GM18870 (cell line): ENCODE measurements around the gene NETO2.
"Not testable (repeated sequence)": the region's sequence is repeated elsewhere in the genome, so short reads cannot be mapped to it uniquely, and the experiment has no call there.

Experiments used
- ATAC-seq: cut with Tn5 transposase; IDR thresholded peaks from one replicate; pipeline ENCODE4 v1.9.1; 2021; ENCODE audit warnings: moderate library complexity; ENCODE audit not compliant: unreplicated experiment

NETO2 gene

DNA sequence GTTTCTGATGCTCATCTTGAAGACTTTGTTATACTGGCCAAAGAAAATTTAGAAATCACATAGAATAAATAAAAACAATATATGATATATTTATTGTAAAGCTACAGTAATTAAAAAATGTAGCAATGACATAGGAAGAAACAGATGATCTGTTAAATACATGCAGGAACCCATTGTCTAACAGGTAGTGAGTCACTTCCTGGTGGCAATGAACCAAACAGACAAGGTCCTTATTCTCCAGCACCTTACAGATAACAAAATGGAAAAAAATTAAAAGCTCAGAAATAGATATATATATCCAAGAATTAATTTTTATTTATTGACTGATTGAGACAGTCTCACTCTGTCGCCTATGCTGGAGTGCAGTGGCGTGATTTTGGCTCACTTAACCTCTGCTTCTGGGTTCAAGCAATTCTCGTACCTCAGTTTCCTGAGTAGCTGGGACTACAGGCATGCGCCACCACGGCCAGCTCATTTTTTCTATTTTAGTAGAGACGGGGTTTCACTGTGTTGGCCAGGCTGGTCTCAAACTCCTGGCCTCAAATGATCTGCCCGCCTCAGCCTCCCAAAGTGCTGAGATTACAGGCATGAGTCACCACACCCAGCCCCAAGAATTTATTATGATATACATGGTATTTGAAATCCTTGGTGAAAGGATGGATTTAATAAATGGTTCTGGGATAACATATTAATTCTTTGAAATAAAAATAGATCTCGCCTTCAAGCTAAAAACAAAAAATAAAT, 7.5 kb downstream of the NETO2 start:
- no peak for ATAC-seq

DNA sequence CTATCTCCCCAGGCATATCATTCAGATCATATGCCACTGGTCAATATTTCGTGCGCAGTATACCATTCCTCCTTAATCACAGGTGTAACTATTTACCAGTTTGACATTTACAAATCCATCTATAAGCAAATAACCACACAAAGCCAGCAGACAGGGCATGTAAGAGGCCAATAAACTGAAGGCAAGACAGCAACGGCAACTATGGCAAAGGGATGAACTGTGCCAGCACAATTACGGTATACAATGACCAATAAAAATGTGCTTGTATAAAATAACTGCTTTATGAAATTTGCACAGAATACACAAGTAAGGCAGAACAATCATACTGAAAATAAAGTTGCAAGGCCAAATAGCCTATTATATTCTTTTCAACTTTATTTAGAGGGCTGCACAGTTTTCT, 9.2 kb downstream of the NETO2 start:
- no peak for ATAC-seq

DNA sequence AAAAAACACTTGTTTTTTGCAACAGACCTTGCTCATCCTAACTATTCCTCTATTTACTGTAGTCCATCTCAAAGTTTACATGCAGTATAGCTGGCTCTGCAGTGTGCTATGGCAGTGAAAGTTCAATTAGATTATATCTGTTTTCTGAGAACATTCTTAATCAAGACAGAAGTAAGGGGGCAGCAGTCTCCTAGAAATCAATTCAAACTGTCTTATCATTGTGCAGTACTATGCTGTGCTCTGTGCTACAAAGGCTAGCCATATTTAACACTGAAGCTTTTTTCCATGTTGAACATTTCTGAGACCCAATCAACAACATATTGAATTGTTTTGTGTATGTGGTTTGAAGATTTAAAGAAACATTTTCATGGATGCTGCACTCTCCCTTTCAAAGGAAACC, 11.4 kb downstream of the NETO2 start:
- no peak for ATAC-seq

DNA sequence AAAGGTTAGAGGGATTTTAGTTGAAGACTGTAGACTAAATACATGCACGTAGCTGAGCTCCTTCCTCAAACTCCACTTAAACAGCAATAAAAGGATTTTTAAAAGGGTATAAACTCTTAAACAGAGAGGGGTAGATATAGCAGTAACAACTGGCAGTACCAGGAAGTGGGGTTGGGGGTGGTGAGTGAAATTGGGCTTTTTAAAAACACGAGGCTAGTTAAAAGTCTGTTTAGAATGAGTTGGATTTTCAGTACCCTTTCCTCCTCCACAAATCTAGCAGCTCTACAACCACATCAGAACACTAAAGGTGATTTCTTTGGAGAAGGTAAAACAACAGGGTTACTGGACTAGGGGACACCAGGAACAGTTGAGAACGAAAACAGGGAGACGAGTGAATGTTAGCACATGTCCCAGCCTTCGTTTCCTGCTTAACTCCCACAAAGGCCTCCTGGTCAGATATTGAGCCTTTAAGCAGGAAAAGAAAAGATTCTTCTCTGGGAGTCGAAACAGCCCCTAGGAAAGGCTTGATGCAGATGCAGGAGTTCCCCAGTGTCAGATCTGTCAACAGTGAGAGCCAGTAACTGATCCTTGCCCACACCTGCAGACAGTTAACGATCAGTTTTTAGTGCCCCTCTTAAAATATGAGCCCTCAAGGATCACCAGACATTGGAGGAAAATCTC, 13.8 kb downstream of the NETO2 start:
- no peak for ATAC-seq

DNA sequence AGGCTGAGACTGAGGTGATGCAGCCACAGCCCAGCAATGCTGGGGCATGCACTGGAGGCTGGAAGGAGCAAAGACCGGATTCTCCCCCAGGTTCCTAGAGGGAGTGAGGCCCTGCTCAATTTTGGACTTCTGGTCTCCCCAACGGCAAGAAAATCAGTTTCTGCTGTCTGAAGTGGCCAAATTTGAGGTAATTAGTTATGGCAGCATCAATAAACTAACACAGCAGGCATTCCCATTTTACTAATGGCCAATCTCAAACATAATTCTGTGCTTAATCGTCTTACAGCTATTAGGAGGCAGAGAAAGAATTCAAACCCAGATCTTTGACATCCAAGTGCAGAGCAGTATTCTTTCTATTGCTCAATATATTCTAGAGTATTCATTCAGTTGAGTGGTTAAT, 16.2 kb downstream of the NETO2 start:
- no peak for ATAC-seq

DNA sequence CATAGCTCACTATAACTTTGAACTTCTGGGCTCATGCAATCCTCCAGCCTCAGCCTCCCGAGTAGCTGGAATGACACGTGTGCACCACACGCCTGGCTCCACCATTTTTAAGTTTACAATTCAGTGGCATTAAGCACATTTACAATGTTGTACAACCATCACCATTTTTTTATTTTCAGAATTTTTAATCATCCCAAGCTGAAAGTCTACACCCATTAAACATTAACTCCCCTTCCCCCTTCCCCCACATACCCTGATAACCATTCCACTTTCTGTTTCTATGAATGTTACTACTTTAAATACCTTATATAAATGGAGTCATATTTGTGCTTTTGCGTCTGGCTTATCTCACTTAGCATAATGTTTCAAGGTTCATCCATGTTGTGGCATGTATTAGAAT, 18.0 kb downstream of the NETO2 start:
- no peak for ATAC-seq

DNA sequence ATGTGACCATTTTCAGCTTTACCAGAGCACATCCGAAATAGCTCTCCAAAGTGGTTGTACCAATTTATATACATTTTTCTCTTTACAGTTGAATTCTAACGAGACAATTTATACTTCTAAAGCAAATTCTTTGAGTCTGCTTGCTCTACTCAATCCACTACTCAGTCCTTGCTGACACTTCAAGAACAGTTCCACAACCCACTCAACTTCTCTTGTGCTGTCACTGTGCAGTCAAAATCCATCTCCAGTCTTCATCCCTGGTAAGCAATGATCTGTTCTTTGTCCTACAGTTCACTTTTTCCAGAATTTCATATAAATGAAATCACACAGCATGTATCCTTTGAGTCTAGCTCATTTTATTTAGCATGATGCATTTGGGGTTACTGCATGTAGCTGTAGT, 30.6 kb downstream of the NETO2 start:
- ATAC-seq, result no peak

DNA sequence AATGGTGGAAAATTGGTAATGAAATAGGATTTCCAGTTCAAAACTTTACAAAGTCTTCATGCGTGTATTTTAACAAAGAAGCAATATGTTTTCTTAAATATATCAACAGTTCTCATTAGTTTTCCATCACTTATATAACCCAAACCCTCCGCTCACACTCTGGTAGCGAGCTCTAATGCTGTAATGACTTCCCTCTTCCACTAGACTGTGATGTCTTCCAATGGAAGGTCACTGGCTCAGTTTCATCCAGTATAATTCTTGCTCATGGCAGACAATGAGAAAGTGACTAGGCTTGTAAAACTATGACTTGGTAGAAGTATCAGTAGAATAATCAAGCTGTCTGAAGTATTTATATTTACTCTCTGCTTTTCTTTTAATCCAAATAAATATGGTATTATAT, 32.8 kb downstream of the NETO2 start:
- ATAC-seq, result no peak

DNA sequence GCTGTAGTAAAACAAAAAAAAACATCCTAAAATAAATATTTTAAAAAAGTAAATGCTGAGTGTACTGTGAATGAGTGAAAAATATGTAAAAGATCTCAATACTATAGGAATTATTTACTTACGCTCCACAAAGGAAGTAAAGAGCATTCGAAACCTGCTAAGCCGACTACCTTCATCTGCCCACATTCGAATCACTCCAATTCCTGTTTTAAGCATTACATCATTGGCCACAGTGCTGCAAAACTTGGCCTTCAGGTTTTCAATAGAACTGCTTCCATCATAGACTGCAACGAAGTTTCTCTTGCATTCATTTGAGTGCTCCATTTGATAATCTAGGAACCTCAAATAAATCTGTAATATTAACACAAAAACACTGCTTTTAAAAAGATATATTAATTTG, 34.4 kb downstream of the NETO2 start:
- no peak for ATAC-seq

DNA sequence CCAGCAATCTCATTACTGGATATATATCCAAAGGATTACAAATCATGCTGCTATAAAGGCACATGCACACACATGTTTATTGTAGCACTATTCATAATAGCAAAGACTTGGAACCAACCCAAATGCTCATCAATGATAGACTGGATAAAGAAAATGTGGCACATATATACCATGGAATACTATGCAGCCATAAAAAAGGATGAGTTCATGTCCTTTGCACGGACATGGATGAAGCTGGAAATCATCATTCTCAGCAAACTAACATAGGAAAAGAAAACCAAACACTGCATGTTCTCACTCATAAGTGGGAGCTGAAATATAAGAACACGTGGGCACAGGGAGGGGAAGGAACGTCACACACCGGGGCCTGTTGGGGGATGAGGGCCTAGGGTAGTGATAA, 40.8 kb downstream of the NETO2 start:
- not testable (repeated sequence) for ATAC-seq

DNA sequence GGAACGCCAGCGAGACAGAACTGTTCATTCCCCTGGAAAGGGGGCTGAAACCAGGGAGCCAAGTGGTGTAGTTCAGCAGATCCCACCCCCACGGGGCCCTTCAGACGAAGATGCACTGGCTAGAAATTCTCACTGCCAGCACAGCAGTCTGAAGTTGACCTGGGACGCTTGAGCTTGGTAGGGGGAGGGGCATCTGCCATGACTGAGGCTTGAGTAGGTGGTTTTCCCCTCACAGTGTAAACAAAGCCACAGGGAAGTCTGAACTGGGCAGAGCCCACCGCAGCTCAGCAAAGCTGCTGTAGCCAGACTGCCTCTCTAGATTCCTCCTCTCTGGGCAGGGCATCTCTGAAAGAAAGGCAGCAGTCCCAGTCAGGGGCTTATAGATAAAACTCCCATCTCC, 46.6 kb downstream of the NETO2 start:
- ATAC-seq, result not testable (repeated sequence)

DNA sequence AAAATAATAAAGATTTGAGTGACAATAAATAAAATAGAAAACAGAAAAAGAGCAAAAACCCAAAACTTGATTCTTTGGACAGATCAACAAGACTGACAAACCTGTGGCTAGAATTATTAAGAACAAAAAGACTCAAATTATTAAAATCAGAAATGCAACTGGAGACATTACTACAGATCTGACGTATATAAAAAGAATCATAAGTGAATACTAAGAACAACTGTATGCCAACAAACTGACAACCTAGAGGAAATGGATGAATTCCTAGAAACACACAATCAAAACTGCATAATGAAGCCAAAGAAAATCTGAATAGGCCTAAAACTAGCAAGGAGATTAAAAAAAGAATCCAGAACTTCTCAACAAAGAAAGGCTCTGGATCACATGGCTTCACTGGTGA, 47.4 kb downstream of the NETO2 start:
- no peak for ATAC-seq

DNA sequence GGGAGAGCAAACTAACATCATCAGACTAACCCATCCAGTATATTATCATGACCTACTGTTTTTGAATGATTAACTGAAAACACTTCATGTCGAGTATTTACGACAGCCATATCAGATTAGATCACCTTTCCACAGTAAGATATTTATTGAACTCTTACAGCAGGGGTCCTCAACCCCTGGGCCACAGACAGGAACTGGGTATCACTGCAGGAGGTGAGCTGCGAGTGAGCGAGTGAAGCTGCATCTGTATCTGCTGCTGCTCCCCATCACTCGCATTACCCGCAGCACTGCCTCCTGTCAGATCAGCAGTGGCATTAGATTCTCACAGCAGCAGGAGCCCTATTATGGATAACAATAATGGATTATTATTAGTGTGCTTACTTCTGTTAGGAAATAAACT, 59.5 kb downstream of the NETO2 start:
- ATAC-seq, result no peak

DNA sequence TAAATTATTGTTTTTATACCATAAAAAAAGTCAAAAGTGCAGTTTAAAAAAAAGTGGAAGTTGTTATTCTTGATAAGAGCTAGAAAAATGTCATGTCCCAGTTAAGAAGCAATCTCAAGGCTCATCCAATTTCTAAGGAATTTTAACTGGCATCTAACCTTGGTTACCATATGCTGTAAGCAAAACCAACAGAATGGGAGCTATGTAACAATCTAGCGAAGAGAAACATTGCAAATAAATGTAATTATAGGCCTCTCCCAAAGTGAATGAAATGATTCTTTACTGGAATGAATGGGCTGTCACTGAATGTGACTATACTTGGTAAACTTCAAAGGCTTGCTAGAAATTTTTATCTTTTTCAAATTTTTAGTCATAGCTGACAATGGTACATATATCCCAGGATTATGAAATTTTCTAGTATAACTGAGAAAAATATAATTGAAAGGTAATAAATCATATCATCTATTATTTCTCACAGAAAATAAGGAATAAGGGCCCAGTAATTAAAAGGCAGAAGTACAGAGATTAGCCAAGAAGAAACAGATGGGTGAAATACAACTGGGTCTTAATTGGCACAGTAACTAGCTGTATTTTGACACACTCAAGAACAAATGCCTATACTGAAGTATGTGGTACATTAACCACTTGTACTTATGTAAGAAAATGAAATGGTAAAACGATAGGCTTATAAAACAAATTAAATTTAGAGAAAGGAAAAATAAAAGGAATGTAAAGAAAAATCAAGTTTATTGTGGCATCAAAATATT, 61.5 kb downstream of the NETO2 start:
- ATAC-seq, result no peak

DNA sequence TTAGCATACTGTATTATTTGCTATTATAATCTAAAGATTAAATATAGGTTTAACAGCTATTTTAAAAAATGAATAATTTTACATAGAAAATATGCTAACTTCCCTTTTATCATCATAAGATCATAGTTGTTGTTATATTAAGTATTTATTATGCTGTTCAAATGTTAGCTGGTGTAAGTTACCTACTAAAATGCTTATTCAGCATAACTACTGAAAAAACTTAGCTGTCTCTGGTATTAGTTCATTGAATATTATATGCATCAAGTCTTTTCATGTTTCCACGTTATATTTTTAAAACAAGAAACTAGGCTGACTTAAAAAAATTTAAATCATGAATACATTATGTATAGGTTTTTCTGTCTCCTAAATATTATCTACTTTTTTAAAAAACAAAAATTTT, 62.6 kb downstream of the NETO2 start:
- no peak for ATAC-seq

DNA sequence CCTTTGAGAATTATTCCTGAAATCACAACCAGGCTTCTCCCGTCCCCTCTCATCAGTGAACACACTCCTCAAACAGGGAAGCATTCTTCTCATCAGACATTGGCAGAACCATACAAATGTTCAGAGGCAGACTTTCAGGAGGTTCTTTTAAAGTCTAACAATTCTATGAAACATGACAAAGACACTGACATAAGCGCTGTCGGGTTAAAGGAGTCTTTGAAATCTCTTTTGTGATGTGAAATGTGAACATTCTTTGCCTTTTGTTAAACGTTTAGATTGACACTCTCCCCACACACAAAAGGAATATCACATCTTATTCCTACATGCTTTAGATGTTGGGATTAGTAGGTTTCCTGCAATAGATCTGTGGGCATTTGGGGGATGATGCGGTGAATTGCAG, 63.9 kb downstream of the NETO2 start:
- ATAC-seq, result no peak

DNA sequence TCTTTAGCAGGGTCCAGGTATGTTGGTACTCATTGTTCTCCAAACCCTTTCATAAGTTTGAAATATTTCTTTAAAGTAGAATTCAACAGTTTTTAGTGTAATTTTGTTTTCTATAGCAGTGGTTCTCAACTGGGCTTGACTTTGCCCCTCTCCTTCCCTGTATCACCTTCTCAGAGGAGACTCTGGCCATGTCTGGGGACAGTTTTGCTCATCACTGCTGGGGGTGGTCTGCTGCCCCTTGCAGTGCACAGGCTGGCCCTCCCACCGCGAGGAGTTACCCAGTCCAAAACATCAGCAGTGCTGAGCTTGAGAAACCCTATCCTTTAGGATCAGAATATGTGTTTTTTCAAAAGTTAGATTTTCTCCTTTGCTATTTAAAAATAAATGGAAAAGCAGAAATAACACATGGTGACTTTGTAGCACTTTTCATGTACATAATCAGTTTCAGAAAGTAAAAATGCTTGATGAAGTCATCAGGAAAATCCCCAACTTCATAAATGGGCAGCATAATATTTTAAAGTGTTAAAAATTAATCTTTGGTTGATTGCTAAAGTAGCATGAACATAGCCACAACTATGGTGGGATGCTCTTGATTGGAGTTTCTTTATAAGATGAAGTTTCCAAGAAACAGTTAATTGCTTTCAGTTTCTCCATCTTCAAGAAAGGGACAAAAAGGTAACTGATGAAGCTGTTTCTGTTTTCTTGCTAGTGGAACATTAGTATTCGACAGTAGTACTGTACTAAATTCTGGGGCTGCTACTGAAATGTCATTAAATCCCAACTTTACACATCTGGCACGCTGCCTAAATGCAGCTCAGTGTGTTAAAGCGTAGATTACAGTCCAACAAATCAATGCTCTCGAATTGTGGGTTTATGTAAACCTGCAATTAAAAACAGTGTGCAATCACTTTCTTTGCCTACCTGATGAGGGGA, 70.3 kb downstream of the NETO2 start:
- ATAC-seq, result peak; percentile 63

DNA sequence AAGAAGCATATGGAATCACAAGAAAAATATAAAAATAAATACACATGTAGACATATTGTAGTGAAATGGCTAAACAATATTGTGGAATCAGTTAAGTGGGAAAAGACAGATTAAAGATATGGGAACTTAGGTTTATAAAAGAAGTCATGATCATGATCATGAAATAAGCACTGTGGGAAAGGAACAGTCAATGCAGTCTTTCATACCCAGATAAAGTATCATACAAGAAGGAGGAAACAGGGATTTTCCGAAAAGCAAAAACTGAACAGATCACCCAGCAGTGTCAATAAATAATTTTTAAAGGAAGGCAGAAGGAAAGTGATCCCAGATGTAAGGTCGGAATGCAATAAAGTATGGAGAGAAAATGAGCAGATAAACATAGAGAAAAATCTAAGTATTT, 71.6 kb downstream of the NETO2 start:
- ATAC-seq, result no peak

DNA sequence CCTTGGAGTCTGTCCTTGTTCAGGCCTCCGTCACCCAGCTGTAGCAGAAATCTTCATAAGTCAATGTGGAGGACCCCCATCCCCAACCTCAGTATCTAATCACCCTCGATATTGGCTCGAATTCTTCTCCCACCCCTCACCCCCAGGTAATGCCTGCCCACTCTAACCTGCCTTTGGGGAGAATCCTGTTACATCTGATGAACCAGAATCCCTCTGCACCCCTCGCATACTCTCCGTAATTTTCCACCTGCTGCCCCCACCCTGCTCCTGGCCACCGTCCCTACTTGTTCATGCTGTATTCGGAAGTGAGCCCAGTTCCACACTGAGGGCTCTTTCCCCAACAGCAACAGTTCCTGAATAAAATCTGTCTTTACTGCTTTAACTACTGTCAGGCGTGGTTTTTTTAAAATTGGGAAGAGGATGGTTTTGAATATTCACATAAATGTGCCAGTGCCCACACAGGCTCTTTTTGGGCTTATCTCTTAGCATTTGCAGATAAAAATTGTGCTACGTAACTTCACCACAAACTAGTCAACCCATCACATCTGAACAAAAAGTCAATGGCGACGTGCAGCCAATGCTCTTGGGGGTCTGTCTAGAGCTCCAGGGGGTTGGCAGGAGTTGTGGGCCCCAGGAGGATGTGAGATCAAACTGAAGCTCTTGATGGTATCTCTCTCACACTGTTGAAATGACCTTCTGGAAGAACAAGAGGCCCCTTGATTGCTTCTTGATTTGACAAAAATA, 73.7 kb downstream of the NETO2 start:
- ATAC-seq, result no peak

DNA sequence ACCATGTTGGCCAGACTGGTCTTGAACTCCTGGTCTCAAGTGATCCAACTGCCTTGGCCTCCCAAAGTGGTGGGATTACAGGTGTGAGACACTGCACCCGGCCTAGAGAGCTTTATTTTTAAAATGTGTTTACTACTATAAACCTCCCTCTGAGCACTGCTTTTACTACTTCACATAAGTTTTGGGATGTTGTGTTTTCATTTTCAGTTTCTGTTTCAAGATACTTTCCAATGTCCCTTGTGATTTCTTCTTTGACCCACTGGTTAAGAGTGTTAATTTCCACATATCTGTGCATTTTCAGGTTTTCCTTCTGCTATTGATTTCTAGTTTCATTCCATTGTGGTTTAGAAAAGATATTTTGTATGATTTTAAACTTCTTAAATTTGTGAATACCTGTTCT, 74.4 kb downstream of the NETO2 start:
- no peak for ATAC-seq
